Amniotic epithelial cell (primary cell): ENCODE results near the gene CRACDL.
"Not testable (repeated sequence)": the region's sequence is repeated elsewhere in the genome, so short reads cannot be mapped to it uniquely, and the experiment has no call there.

Experiments used
- DNase-seq: peaks from one replicate; pipeline ENCODE4 v3.0.0-alpha.2; 2010; ENCODE audit warnings: low read depth

The CRACDL gene

GRCh38 chr2:98907966-98908905 lies 27.8 kb downstream of the CRACDL start:
- no peak for DNase-seq

- no peak for DNase-seq
Observed at GRCh38 chr2:98907385-98907784, 28.6 kb downstream of the CRACDL start.

GRCh38 chr2:98903767-98904485 lies 32.1 kb downstream of the CRACDL start:
- no peak for DNase-seq

GRCh38 chr2:98903064-98903355 lies 33.0 kb downstream of the CRACDL start:
- no peak for DNase-seq

- no peak for DNase-seq
Observed at GRCh38 chr2:98902209-98903063, 33.6 kb downstream of the CRACDL start.

- DNase-seq, result no peak
Observed at GRCh38 chr2:98901702-98902101, 34.3 kb downstream of the CRACDL start.

GRCh38 chr2:98901291-98901690 lies 34.7 kb downstream of the CRACDL start:
- DNase-seq, result no peak

- DNase-seq, result no peak
Observed at GRCh38 chr2:98900721-98901120, 35.3 kb downstream of the CRACDL start.

GRCh38 chr2:98899703-98900078 lies 36.3 kb downstream of the CRACDL start:
- not testable (repeated sequence) for DNase-seq

- DNase-seq, result no peak
Observed at GRCh38 chr2:98899041-98899702, 36.9 kb downstream of the CRACDL start.

GRCh38 chr2:98898423-98898841 lies 37.6 kb downstream of the CRACDL start:
- no peak for DNase-seq

- no peak for DNase-seq
Observed at GRCh38 chr2:98897746-98898145, 38.3 kb downstream of the CRACDL start.

- no peak for DNase-seq
Observed at GRCh38 chr2:98896944-98897343, 39.1 kb downstream of the CRACDL start.

GRCh38 chr2:98896416-98896815 lies 39.6 kb downstream of the CRACDL start:
- no peak for DNase-seq

GRCh38 chr2:98895901-98896300 lies 40.1 kb downstream of the CRACDL start:
- no peak for DNase-seq

- DNase-seq, result no peak
Observed at GRCh38 chr2:98895221-98895620, 40.8 kb downstream of the CRACDL start.

GRCh38 chr2:98894331-98895000 lies 41.6 kb downstream of the CRACDL start:
- no peak for DNase-seq

GRCh38 chr2:98893911-98894321 lies 42.1 kb downstream of the CRACDL start:
- DNase-seq, result no peak

GRCh38 chr2:98892871-98893270 lies 43.2 kb downstream of the CRACDL start:
- no peak for DNase-seq

- no peak for DNase-seq
Observed at GRCh38 chr2:98891591-98891990, 44.4 kb downstream of the CRACDL start.

GRCh38 chr2:98886066-98886554 lies 49.9 kb downstream of the CRACDL start:
- DNase-seq, result no peak
